Esophagus muscularis mucosa (tissue), 4 donors: ENCODE data around the gene UCP2.

ENCODE experiments used
- EP300 ChIP-seq: sonication (generic); formaldehyde crosslinking; IDR thresholded peaks from one replicate; pipeline ENCODE4 v1.6.1; 2017; ENCODE audit warnings: antibody characterized with exemption
- POLR2A ChIP-seq: fragments of 450-650 bp; IDR thresholded peaks from one replicate; pipeline ENCODE4 v1.6.1; 2017; ENCODE audit warnings: antibody characterized with exemption, moderate library complexity, mild to moderate bottlenecking, low read depth
- POLR2AphosphoS5 ChIP-seq, 2 donors: sonication (generic); formaldehyde crosslinking; IDR thresholded peaks; one replicate each; pipeline ENCODE4 v1.6.1; 2017; ENCODE audit warnings: antibody characterized with exemption in 2 of 2
- TF ChIP-seq, protein P1 (sequence below), 3 experiments: fragments of 200-600 bp in 2 of 3; fragments of 450-650 bp in 1 of 3; sonication (generic) in 2 of 3; IDR thresholded peaks; one replicate each; pipeline ENCODE4 v1.5.1; 2017 to 2019; ENCODE audit warnings: antibody characterized with exemption in 3 of 3, mild to moderate bottlenecking in 2 of 3, moderate library complexity in 1 of 3

DNA sequence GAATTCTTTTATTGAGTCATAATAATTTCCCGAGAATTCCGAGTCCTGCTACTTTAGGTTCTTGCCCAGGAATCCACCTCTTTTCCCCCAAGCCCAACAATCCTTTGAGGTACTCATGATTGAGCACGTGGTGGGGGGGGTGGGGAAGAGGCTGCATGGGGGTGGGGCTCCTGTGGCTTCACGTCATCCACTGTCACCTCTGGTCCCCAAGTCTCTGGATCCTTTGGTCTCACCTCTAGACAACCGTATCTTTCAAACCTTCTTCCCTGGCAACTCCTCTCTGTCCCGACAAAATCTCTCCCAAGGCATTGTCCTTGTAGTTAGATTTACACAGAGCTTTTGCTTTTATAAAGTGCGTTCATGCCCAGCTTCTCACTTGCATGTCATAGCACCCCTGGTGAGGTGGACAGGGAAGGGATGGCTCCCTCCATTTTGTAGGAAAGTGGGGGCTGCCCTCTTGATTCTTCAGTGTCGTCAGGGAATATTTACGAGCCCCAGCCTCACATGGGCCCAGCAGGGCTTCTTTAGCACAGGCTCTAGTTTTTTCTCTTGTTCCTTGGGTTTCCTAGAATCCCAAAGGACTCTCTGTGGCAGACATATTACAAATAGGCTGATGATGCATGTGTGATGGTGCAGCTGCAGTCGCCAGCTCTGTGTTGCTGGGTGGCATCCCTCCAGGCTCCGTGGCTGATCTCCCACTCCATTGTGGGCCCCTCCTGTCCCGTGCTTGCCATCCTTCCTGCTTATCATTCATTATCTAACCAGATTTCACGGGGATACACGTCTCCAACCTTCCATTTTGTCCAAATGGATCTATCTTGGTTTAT is 17.9 kb upstream of the UCP2 start:
- TF ChIP-seq, protein P1, sequence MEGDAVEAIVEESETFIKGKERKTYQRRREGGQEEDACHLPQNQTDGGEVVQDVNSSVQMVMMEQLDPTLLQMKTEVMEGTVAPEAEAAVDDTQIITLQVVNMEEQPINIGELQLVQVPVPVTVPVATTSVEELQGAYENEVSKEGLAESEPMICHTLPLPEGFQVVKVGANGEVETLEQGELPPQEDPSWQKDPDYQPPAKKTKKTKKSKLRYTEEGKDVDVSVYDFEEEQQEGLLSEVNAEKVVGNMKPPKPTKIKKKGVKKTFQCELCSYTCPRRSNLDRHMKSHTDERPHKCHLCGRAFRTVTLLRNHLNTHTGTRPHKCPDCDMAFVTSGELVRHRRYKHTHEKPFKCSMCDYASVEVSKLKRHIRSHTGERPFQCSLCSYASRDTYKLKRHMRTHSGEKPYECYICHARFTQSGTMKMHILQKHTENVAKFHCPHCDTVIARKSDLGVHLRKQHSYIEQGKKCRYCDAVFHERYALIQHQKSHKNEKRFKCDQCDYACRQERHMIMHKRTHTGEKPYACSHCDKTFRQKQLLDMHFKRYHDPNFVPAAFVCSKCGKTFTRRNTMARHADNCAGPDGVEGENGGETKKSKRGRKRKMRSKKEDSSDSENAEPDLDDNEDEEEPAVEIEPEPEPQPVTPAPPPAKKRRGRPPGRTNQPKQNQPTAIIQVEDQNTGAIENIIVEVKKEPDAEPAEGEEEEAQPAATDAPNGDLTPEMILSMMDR (IDR thresholded peaks at IDR 0.05), result no peak
- TF ChIP-seq POLR2A (no peak), EP300 (no peak), POLR2AphosphoS5 (IDR thresholded peaks at IDR 0.05) (no peak)
